ENCODE data around the gene TOM1L2. TPM values are rescaled to one million over a fixed set of nuclear protein-coding genes. Genes with fewer than 3 reads are reported as not detected.
"Not testable (repeated sequence)": the region's sequence is repeated elsewhere in the genome, so short reads cannot be mapped to it uniquely, and the experiment has no call there.

Gene TOM1L2
- total RNA-seq, 3 donors from 2014 or later, result 5.5 to 6.6 (median 5.5) TPM

- ATAC-seq, result no peak
- peaks cover 4% of the 10 kb centered on the region for H3K36me3 Mint-ChIP-seq (ENCODE audit: insufficient read depth)
- H3K4me3 Mint-ChIP-seq, result peak overlapping the region; percentile 75
- no peaks in the 10 kb centered on the region for H3K9me3 Mint-ChIP-seq
- DNase-seq, result no peak
- H3K27me3 Mint-ChIP-seq (ENCODE audit: low read depth), result no peaks in the 10 kb centered on the region
- H3K4me1 Mint-ChIP-seq (ENCODE audit: low read depth), result peaks cover 52% of the 10 kb centered on the region
Observed at GRCh38 chr17:17970699-17971430, 1.3 kb downstream of the TOM1L2 start.

- no peaks in the 10 kb centered on the region for H3K9me3 Mint-ChIP-seq
- peaks cover 4% of the 10 kb centered on the region for H3K36me3 Mint-ChIP-seq (ENCODE audit: insufficient read depth)
- no peaks in the 10 kb centered on the region for H3K27me3 Mint-ChIP-seq (ENCODE audit: low read depth)
- peak; percentile 89 to 94 for ATAC-seq
- peaks cover 62% of the 10 kb centered on the region for H3K4me1 Mint-ChIP-seq (ENCODE audit: low read depth)
- H3K4me3 Mint-ChIP-seq, result no peak overlapping the region
- no peak for DNase-seq
Observed at GRCh38 chr17:17966399-17966798, 5.8 kb downstream of the TOM1L2 start.

- H3K27me3 Mint-ChIP-seq (ENCODE audit: low read depth), result no peaks in the 10 kb centered on the region
- H3K4me3 Mint-ChIP-seq, result no peak overlapping the region
- DNase-seq (no peak), ATAC-seq (no peak)
- H3K9me3 Mint-ChIP-seq, result no peaks in the 10 kb centered on the region
- H3K36me3 Mint-ChIP-seq (ENCODE audit: insufficient read depth), result peaks cover 4% of the 10 kb centered on the region
- peaks cover 59% of the 10 kb centered on the region for H3K4me1 Mint-ChIP-seq (ENCODE audit: low read depth)
Observed at GRCh38 chr17:17965152-17965721, 7.0 kb downstream of the TOM1L2 start.

- Mint-ChIP-seq H3K4me3 (no peak overlapping the region), H3K36me3 (ENCODE audit: insufficient read depth) (peaks cover 4% of the 10 kb centered on the region), H3K4me1 (ENCODE audit: low read depth) (peaks cover 61% of the 10 kb centered on the region), H3K9me3 (no peaks in the 10 kb centered on the region), H3K27me3 (ENCODE audit: low read depth) (no peaks in the 10 kb centered on the region)
- DNase-seq (no peak), ATAC-seq (no peak)
Observed at GRCh38 chr17:17964710-17965109, 7.5 kb downstream of the TOM1L2 start.

GRCh38 chr17:17963694-17964436 lies 8.3 kb downstream of the TOM1L2 start:
- DNase-seq (no peak), ATAC-seq (no peak)
- H3K9me3 Mint-ChIP-seq, result no peaks in the 10 kb centered on the region
- peaks cover 65% of the 10 kb centered on the region for H3K4me1 Mint-ChIP-seq (ENCODE audit: low read depth)
- H3K27me3 Mint-ChIP-seq (ENCODE audit: low read depth), result no peaks in the 10 kb centered on the region
- peaks cover 4% of the 10 kb centered on the region for H3K36me3 Mint-ChIP-seq (ENCODE audit: insufficient read depth)
- H3K4me3 Mint-ChIP-seq, result no peak overlapping the region

- no peaks in the 10 kb centered on the region for H3K27me3 Mint-ChIP-seq (ENCODE audit: low read depth)
- ATAC-seq, result no peak
Observed at GRCh38 chr17:17963066-17963465, 9.1 kb downstream of the TOM1L2 start.

GRCh38 chr17:17960500-17961030 lies 11.6 kb downstream of the TOM1L2 start:
- ATAC-seq (no peak), DNase-seq (no peak)
- H3K4me3 Mint-ChIP-seq, result peak overlapping the region; percentile 80

More at GRCh38 chr17:17963066-17963465, 9.1 kb downstream of the TOM1L2 start:
- no peak for DNase-seq
- no peak overlapping the region for H3K4me3 Mint-ChIP-seq
- peaks cover 68% of the 10 kb centered on the region for H3K4me1 Mint-ChIP-seq (ENCODE audit: low read depth)
- H3K36me3 Mint-ChIP-seq (ENCODE audit: insufficient read depth), result peaks cover 4% of the 10 kb centered on the region
- no peaks in the 10 kb centered on the region for H3K9me3 Mint-ChIP-seq

GRCh38 chr17:17959520-17960361 lies 12.5 kb downstream of the TOM1L2 start:
- peaks cover 8% of the 10 kb centered on the region for H3K36me3 Mint-ChIP-seq (ENCODE audit: insufficient read depth)
- H3K4me1 Mint-ChIP-seq (ENCODE audit: low read depth), result peaks cover 63% of the 10 kb centered on the region

More at GRCh38 chr17:17960500-17961030, 11.6 kb downstream of the TOM1L2 start:
- no peaks in the 10 kb centered on the region for H3K27me3 Mint-ChIP-seq (ENCODE audit: low read depth)
- H3K4me1 Mint-ChIP-seq (ENCODE audit: low read depth), result peaks cover 66% of the 10 kb centered on the region
- no peaks in the 10 kb centered on the region for H3K9me3 Mint-ChIP-seq
- H3K36me3 Mint-ChIP-seq (ENCODE audit: insufficient read depth), result peaks cover 4% of the 10 kb centered on the region

GRCh38 chr17:17958982-17959381 lies 13.2 kb downstream of the TOM1L2 start:
- Mint-ChIP-seq H3K4me3 (peak overlapping the region; percentile 80), H3K9me3 (no peaks in the 10 kb centered on the region), H3K4me1 (ENCODE audit: low read depth) (peaks cover 65% of the 10 kb centered on the region), H3K27me3 (ENCODE audit: low read depth) (no peaks in the 10 kb centered on the region), H3K36me3 (ENCODE audit: insufficient read depth) (peaks cover 11% of the 10 kb centered on the region)
- ATAC-seq (no peak), DNase-seq (no peak)

More at GRCh38 chr17:17959520-17960361, 12.5 kb downstream of the TOM1L2 start:
- DNase-seq, result no peak
- no peaks in the 10 kb centered on the region for H3K9me3 Mint-ChIP-seq
- peak; percentile 38 to 44 for ATAC-seq
- H3K27me3 Mint-ChIP-seq (ENCODE audit: low read depth), result no peaks in the 10 kb centered on the region
- peak overlapping the region; percentile 80 for H3K4me3 Mint-ChIP-seq

- Mint-ChIP-seq H3K4me3 (no peak overlapping the region), H3K36me3 (ENCODE audit: insufficient read depth) (peaks cover 11% of the 10 kb centered on the region), H3K4me1 (ENCODE audit: low read depth) (peaks cover 56% of the 10 kb centered on the region)
Observed at GRCh38 chr17:17957584-17957916, 14.7 kb downstream of the TOM1L2 start.

GRCh38 chr17:17955790-17956341 lies 16.3 kb downstream of the TOM1L2 start:
- DNase-seq; ATAC-seq; H3K27me3 Mint-ChIP-seq (ENCODE audit: low read depth); H3K9me3 Mint-ChIP-seq; H3K4me3 Mint-ChIP-seq: not testable (repeated sequence)
- Mint-ChIP-seq H3K4me1 (ENCODE audit: low read depth) (peaks cover 54% of the 10 kb centered on the region), H3K36me3 (ENCODE audit: insufficient read depth) (peaks cover 11% of the 10 kb centered on the region)

More at GRCh38 chr17:17957584-17957916, 14.7 kb downstream of the TOM1L2 start:
- H3K27me3 Mint-ChIP-seq (ENCODE audit: low read depth), result no peaks in the 10 kb centered on the region
- DNase-seq, result no peak
- no peak for ATAC-seq
- no peaks in the 10 kb centered on the region for H3K9me3 Mint-ChIP-seq

GRCh38 chr17:17954079-17954478 lies 18.1 kb downstream of the TOM1L2 start:
- ATAC-seq, result no peak
- Mint-ChIP-seq H3K4me3 (no peak overlapping the region), H3K9me3 (no peaks in the 10 kb centered on the region), H3K4me1 (ENCODE audit: low read depth) (peaks cover 38% of the 10 kb centered on the region), H3K27me3 (ENCODE audit: low read depth) (no peaks in the 10 kb centered on the region), H3K36me3 (ENCODE audit: insufficient read depth) (peaks cover 11% of the 10 kb centered on the region)
- no peak for DNase-seq

GRCh38 chr17:17952691-17953090 lies 19.5 kb downstream of the TOM1L2 start:
- Mint-ChIP-seq H3K4me1 (ENCODE audit: low read depth) (peaks cover 26% of the 10 kb centered on the region), H3K36me3 (ENCODE audit: insufficient read depth) (peaks cover 11% of the 10 kb centered on the region)

More at GRCh38 chr17:17952691-17953090, 19.5 kb downstream of the TOM1L2 start:
- DNase-seq (no peak), ATAC-seq (no peak)
- Mint-ChIP-seq H3K9me3 (no peaks in the 10 kb centered on the region), H3K4me3 (no peak overlapping the region), H3K27me3 (ENCODE audit: low read depth) (no peaks in the 10 kb centered on the region)

Data from activated T-cell treated with anti-CD3 and anti-CD28 coated beads, Interleukin-2, amount 50 U/mL, for 4 hours (primary cell).